NCI-H82 treated with DMSO at 0.1 percent for 48 hours (cell line): ENCODE measurements around the gene PRELID2.
"Not testable (repeated sequence)": the region's sequence is repeated elsewhere in the genome, so short reads cannot be mapped to it uniquely, and the experiment has no call there.

ENCODE experiments used
- DNase-seq: peaks from one replicate; lab custom pipeline; 2025; ENCODE audit not compliant: unreplicated experiment; lab: John Stamatoyannopoulos, UW

Gene PRELID2

DNA sequence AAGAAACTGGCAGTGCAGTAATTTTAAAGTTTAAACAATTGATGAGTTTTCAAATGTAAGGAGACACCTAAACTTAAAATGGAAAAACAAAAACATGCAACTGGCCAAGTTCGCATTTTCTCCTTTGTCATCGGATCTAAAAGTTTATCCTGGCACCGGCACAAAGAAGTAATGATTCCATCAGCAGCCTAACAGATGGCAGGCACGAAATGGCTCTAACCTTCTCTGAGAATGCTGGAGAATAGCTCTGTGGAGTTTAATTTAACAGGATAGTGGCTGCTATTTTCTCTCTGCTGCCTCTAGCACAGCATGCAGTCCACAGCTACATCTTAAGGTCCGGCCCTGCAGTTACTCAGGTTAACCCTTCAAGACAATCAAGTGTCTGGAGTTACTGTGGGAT, 82.2 kb downstream of the PRELID2 start:
- no peak for DNase-seq

DNA sequence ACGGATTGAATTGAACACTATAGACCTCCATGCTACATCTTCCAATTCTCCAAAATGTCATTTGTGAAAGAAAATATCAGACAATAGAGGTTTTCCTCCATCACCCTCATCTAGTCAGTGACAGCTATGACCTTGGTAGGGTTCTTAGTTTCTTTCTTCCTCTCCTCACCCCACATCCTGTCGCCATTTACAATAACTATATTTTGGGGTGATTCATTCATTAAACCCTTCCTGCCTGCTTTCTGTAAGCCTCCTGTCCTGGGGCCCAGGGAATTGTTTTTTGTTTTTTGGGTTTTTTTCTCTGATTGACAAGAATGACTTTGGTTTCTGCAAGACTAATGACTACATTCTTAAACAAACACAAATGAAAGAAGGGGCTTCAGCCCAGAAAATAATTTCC, 82.6 kb downstream of the PRELID2 start:
- no peak for DNase-seq

DNA sequence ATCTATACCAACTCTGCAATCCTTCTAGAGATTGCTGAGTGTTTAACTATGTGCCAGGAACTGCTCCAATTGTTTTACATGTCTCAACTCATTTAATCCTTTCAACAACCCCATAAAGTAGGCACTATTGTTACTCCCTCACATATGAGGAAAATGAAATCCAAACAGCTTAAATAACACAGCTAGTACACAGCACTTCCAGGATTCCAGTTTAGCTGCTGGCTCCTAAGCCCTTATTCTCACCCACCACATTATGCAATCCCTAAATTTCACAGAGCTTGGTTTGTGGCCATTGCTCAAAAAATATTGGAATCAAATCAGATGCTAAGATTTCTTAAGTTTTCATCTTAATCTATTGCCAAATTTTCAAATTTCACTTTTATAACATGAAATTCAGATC, 84.9 kb downstream of the PRELID2 start:
- DNase-seq, result no peak

DNA sequence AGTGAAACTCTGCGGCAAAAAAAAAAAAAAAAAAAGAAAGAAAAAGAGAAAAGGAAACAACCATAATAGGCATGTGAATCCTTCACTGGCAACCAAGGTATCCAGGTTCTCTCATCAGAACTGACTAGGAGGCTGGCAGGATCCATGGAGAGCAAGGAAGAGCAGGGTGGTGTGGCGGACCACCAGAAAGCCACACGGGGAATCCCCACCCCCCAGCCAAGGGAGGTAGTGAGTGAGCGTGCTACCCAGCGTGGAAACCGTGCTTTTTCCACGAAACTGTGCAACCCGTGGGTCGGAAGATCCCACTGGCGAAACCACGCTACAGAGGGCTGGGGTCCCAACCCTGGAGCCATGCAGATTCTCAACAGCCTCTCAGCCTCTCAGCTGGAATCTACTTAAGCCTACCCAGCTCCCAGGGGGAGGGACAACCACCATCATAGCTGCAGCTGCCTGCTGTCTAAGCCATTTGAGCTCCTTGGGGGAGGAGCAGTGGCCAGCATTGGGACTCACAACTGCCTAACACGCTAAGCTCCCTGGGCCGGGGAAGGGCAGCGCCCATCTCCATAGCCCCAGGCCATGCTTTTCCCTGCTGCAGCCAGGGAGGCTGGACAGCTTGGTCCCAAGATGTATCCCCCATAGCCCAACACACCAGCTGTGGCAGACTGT, 91.6 kb downstream of the PRELID2 start:
- DNase-seq, result no peak

DNA sequence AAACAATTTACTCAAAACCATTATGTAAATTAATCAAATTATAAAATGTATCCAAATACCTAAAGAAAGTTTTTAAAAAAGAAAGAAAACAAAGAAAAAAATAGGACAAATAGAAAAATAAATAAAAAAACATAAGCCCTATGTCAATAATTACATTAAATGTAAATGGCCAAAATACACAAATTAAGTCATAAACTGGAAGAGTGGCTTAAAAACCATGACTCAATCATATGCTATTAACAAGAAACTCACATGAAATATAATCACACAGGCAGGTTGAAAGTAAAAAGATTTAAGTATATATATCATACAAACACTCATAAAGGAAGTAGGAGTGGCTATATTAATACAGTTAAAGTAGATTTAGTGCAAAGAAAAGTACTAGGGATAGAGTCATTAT, 95.3 kb downstream of the PRELID2 start:
- no peak for DNase-seq

DNA sequence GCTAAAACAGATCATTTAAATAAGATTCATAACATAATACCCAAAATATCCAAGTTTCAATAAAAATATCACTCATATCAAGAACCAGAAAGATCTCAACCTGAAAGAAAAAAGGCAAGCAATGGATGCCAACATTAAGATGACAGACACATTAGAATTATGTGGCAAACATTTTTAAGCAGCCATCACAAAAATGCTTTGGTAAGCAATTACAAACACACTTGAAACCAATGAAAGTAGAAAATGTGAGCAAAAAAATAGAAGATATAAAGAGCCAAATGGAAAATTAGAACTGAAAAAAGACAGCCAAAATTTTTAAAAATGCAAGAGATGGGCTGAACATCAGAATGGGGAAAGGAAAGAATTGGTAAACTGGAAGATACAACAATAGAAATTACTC, 96.9 kb downstream of the PRELID2 start:
- DNase-seq, result no peak

DNA sequence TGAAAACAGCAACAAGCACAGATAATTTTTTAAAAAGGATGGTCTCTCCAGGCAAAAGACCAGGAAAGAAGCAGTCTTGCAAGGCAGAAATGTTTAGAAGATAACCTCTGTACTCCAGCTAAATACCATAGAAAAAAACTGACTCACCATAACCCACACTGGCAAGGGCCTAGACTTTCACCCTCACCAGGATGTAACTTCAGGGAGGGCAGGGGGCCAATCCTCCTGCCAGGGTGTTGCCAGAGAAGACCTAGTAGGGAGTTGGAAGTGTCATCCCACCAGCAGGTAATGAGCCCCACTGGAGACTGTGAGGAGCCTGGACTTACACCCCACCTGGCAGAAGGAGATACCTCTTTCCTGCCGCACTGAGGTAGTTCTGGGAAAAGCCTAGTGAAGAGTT, 97.6 kb downstream of the PRELID2 start:
- no peak for DNase-seq

DNA sequence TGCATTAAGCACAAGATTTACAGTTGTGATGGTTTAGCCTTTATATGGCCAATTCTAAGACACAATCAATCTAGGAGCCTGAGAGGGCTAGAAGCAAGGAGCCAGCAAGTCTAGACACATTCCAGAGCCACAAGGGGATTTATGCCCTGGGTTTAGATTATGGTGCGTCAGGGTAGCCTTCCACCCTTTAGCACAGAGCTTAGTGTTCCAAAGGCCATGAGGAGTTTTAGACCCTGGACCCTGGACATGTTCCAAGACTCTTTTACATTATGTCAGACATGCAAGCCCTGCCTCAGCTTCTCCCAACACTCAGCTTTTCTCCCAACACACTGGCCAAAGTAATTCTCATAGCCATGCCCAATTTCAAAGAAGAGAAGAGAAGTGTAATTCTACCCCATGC, 105.2 kb downstream of the PRELID2 start:
- DNase-seq, result not testable (repeated sequence)

DNA sequence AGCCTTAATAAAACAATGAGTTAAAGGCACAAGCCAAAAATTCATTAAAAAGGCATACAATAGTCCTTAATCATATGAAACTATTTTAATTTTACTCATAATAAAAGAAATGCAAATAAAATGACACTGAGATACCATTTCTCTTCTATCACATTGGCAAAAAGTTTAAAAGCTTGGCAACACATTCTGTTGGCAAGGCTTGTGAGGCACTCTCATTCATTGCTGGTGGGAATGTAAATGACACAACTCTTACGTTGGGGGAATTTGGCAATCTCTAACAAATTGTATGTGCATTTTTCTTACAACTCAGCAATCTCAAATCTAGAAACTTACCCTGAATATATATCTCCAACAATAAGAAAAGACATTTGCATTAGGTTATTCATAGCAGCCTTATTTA, 111.6 kb downstream of the PRELID2 start:
- no peak for DNase-seq

DNA sequence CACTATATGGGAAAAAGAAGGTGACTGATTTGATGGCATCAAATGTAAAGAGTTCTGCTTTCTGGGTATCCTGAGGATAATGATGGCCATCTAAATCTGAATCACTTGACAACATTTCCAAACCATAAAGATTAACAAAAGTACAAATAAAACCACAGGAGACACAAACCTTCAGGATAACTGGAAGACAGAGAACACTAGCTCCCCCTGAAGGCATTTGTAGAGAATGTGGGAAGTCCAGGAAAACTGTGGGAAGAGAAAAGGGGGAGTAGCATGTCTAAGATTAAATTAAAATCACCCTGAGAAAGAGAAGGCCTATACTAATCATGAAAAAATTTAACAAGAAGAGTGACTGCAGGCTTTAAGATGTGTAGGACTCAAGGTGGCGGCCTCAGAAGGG, 116.2 kb downstream of the PRELID2 start:
- DNase-seq, result no peak

DNA sequence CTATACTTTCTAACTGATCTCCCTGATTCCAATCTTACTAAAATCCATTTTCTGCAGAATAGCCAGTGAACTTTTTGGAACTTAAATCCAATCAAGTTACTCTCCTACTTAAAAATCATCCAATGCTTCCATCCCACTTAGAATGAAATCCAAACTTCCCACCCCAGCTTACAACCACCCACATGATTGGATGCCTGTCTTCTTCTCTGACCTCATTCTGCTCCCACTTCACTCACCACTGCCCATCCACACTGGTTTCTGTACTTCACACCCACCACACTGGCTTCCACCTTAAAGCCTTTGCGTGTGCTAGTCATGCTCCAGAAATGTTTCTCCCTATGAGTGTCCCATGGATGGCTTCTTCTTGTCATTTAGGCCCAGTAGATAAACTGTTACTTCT, 119.7 kb downstream of the PRELID2 start:
- no peak for DNase-seq

DNA sequence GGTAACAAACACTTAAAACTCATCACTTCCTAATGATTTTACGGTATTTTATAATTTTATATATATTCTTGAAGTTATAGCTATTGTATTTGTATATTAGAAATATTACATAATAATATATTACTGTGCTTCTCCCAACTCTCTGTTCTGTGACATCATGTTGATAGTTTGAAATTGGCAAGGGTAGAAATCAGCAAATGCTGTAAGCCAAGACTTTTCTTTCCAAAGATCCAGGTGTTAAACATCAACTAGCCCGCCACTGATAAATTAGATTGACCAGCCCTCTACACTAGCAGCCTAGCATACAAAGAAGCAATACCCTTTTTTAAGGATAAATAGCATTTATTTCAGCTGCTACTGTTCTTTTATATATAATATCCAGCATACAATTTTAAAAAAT, 122.9 kb downstream of the PRELID2 start:
- DNase-seq, result no peak

DNA sequence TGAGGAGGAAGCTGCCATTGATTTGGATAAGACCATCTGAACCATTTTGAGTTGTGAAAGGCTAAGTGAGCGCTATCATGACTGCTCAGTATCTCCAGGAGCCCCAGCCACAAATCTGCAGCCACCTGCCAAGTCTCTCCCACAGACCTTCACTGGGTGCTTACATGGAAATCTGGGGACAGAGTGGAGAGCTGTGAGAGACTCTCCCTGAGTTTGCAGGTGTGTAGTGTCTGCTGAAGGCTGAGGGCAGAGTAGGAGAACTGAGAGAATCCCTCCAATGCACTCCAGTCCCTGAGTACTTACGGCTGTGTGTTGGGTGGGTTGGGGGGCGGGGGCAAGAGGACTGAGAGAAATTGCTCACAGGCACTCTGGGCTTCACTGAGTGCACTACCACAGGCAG, 123.7 kb downstream of the PRELID2 start:
- DNase-seq, result no peak
